CD4-positive, alpha-beta T cell treated with Interleukin-15 for 4 hours (primary cell): ENCODE measurements around the gene WFIKKN2.
"Not testable (repeated sequence)": the region's sequence is repeated elsewhere in the genome, so short reads cannot be mapped to it uniquely, and the experiment has no call there.

ENCODE experiments used
- DNase-seq: peaks from one replicate; pipeline ENCODE4 v3.0.0-alpha.2; 2020; ENCODE audit warnings: low spot score

WFIKKN2 gene, protein sequence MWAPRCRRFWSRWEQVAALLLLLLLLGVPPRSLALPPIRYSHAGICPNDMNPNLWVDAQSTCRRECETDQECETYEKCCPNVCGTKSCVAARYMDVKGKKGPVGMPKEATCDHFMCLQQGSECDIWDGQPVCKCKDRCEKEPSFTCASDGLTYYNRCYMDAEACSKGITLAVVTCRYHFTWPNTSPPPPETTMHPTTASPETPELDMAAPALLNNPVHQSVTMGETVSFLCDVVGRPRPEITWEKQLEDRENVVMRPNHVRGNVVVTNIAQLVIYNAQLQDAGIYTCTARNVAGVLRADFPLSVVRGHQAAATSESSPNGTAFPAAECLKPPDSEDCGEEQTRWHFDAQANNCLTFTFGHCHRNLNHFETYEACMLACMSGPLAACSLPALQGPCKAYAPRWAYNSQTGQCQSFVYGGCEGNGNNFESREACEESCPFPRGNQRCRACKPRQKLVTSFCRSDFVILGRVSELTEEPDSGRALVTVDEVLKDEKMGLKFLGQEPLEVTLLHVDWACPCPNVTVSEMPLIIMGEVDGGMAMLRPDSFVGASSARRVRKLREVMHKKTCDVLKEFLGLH

DNA sequence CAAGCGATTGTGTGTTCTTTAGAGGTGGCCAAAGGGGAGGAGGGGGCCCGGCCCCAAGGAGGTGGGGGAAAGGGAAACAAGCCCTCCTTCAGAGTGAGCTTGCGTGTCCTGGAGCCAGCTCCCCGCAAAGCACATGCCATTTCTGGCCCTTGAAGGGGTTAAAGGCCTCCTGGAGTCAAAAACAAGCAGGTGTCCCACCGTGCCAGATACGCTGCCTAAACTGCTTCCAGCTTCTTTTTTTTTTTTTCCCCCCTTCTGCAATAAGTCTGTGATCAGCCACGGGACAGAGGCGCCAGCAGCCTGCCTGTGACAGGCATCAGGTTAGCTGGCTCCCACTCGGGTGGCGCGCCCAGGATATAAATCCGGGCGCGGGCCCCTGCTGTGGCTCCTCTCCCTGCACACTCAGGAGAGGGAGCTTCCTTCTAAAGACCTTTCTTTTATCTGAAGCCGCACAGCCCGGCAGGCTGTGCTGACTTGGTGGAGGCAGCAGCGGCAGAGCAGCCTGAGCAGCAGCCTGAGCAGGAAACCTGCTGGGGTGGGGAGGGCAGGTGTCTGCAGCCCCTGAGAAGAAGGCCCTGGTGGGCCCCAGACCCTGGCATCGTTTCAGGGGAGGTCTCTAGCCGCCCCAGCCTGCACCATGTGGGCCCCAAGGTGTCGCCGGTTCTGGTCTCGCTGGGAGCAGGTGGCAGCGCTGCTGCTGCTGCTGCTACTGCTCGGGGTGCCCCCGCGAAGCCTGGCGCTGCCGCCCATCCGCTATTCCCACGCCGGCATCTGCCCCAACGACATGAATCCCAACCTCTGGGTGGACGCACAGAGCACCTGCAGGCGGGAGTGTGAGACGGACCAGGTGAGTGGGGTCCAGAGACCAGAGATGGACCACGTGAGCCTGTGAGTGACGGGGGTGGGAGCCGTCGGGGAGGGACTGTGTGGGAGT lies at the start of gene WFIKKN2:
WFIKKN2 (plus strand) TSS at position 286 of the 934 bp plus-strand sequence; CDS start at position 638, 352 bp downstream.
- no peak for DNase-seq

DNA sequence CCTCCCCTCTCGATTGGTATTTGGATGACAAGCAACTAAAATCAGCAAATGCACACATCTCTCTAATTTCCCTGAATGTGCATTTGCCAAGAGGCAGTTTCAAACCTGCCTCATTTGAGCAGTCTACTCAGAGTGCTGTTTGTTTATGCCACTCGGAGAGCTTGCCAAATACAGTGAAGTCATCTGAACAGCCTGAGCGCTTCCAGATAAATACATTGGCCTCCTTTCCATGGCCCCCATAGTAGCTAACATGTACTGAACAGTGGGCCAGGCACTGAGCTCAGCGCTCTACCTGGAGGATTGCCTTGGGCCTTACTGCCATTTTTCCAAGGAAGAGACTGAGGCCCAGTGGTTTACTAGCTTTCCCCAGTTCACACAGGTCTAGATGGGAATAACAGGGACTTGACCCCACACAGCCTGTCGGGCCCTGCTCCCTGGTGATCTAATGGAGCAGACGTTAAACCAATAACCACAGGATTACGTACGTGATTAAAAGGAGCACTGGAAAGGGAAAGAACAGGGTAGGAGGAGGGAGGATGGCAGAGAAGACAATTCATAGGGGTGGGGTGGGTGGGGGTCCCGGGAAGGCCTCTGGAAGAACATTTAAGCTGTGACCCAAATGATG lies 49.3 kb upstream of the WFIKKN2 start:
- no peak for DNase-seq

DNA sequence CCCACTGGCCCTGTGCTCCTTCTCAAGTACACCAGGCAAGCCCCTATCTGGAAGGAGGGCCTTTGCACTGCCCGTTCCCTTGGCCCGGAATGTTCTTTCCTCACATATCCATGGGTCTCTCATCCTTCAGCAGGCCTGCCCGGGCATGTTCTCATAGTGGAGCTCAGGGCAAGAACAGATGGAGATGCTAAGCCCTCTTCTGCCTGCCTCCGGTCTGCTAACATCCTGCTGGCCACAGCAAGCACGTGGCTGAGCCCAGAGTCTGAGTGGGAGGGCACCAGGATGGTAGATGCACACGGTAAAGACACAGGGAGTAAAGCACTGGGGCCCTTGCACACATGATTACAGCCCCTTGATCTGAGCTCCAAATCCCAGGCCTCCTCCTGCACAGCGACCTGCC lies 48.3 kb upstream of the WFIKKN2 start:
- no peak for DNase-seq

DNA sequence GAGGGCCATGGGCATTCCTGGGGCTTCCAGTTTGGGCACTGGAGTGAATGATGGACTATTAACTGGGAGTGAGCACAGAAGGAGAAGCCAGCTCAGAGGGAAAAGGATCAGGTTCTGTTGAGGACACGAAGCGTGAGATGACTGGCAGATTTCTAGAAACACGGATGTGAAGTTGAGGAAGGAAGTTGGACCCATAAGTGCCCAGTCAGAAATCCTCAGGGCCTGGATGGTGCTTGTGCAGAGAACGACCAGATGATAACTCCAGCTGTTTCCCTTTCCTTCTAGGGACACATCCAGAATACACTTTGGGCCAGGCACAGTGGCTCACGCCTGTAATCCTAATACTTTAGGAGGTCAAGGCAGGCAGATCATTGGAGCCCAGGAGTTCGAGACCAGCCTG lies 44.8 kb upstream of the WFIKKN2 start:
- no peak for DNase-seq

DNA sequence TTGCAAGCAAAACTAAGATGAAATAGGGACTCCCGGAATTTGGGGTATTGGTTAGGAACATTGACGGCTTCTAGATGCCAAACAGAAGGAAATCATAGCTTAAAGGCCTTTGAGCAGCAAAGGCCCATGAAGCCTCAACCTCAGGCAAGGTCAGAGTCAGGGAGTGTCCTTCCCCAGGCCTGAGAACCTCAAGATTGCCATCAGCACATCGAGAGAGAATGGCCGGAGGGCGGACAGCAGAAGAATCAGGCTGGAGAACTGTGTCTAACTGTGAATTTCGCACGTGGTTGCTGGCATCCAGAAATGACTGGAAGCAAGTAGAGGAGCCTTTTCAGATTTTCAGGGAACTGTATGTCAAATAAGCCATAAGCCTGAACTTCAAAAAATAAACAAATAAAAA lies 43.3 kb upstream of the WFIKKN2 start:
- DNase-seq = no peak

DNA sequence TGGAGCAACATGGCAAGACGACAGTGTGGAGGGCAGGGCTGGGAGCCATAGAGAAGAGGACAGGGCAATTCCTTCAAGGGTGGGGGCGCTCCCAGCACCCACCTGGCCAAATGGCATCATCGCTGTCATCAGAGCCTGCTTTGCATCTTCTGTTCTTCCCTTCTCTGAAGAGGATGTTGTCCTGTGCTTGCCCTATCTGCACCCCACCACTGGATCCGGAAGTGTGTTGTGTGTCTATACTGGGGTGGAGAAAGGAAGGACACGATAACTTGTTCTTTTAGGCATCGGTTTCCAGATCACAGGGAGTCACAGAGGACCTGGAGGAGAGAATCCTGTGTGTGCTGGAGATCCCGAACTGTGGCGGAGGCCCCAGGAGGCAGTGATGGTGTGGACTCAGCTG lies 42.4 kb upstream of the WFIKKN2 start:
- DNase-seq = no peak

DNA sequence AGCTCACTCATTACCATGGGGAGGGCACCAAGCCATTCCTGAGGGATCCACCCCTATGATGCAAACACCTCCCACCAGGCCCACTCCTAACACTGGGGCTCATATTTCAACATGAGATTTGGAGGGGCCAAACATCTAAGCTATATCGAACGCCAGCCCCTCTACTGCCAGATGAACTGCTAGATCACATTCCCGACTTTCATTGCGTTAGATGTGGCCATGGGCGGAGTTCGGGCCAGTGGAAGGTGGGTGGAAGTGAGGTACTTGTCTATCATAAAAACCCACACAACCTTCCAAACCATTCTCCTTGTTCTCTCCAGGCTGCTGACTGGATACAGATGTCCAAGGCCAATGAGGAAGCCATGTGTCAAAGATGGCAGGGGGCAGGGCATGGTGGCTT lies 41.0 kb upstream of the WFIKKN2 start:
- DNase-seq = no peak

DNA sequence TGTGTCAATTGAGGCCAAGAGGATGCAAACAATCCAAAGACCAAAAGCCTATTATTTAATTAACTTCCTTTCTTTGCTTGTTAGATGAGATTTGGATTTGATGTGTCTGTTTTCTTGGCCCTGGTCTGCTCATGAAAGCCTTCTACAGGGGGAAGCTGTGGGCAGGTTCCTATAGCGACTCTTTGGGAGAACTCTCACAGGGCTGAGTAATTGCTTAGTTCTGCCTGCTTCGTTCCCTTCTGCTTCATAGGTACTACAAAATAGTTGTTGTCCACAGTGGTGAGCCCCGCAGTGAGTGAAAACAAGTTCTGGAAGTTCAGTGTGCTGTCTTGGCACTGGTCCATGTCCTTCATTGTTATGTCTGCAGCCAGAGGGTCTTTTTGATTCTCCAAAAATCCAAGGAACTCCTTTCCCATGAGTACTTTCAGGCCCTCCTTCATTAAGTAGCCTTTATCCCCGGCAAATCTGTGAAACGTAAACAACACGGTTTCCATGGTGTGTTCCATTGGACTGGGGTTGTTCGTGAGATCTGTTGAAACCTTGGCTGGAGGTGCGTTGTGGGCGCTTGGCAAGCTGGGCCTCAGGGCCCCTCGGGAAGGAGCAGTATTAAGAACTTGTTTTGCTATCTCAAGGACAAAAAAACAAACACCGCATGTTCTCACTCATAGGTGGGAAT lies 38.1 kb upstream of the WFIKKN2 start:
- no peak for DNase-seq

DNA sequence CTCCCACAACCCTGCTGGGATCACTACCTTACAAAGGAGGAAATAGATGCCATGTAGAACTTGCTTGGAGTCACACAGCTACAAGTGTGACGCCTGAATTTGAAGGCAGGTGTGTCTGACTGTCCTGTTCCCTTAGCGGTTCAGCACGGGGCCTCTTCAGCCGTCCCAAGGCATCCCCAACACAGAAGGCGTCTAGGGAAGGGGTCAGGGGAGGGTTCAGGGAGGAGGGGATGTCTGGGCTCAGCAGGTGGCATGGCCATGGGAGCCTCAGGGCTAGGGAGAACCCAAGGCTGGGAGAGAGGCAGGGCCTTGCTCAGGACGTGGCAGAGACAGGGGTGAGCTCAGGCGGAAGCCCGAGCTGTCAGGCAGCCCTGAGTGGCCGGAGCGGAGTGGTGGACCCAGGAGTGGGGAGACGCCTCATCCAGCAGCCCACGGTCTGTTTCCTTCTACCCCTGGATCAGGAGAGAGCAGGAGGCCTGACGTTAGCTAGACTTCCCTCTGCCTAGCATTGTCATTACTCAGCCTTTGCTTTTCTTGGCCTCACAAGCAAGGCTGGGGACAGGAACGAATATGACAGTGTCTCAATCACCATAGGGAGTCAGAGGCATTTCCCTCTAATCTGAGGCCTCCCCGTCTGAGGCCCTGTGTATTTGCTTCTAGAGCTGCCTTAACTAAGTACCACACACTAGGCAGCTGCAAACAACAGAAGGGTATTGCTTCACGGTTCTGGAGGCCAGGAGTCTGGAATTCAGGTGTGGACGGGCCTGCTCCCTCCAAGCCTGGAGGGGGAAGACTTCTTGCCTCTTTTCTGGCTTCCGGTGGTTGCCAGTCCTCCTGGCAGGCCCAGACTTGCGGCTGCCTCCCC lies 36.7 kb upstream of the WFIKKN2 start:
- DNase-seq = no peak

DNA sequence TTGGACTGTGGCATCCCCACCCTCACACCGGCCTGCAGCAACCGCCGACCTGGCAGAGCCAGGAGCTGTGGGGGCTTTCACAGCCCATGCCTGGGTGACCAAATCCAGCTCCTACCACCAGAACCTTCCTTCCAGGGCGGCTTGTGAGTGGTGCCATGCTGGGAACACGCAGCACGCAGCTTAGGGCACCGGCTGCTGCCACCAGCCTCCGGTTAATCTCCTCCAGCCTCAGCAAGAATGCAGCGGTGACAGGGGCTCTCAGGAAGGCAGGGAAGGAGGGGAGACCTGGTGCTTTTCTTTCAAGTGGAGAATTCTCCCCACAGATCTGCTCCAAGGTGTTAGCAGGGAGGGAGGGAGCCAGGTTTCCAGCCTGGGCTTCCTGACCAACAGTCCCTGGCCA lies 35.8 kb upstream of the WFIKKN2 start:
- no peak for DNase-seq

DNA sequence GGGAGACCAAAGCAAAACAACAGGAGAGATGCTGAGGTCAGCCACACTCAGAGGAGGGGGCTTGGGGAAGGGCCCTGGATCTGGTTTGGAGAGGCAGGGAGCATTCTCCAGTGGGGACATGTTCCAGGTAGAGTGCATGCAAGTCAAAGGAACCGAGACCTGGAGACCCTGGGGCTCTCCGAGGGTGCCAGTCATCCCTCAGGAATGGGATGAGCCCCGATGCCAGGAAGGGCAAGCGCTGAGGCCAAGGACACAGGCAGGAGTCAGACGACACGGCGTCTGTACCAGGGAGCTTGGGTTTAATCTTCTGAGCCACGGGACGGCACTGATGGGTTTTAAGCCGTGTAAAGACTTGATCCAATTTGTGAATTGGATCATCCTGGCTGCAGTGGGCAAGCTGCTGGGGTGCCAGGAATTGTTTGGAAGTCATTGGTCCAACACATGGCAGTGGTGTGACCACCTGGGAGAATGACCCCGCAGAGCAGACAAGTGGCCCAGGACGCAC lies 35.1 kb upstream of the WFIKKN2 start:
- DNase-seq = no peak

DNA sequence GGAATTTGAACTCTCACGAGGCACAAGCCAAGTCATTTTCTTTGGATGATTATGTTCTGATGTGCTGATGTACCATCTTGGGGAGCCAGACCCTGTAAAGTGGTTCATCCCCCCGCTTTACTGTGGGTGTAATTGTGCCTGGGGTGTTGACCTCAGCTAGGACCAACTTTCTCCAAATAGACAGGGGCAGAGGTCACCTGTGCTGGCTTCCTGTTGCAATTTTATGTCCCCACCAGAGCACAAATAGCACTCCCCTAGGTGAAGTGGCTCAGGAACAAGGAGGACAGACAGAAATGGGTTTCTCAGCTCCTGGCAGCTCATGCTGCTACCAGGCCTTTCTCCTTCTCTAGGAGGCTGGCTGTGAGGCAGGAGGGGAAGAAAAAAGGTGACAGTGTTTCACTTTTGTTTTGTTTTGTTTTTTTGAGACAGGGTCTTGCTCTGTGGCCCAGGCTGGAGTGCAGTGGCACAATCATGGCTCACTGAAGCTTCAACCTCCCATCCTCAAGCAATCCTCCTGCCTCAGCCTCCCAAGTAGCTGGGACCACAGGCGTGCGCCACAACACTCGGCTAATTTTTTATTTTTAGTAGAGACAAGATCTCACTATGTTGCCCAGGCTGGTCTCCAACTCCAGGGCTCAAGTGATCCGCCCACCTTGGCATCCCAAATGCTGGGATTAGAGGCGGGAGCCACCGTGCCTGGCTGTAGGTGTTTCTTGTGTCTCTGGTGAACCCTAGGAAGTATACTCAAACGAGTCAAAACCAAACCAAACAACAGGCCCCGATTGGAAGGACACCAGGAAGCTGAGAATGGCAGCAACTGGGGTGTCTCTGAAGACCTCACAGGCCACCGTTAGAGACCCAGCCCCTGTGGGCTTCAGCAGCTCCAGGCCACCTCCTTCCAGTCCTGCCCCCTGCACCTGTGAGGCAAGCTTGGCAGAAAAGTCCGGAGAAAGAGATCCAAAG lies 32.5 kb upstream of the WFIKKN2 start:
- no peak for DNase-seq

DNA sequence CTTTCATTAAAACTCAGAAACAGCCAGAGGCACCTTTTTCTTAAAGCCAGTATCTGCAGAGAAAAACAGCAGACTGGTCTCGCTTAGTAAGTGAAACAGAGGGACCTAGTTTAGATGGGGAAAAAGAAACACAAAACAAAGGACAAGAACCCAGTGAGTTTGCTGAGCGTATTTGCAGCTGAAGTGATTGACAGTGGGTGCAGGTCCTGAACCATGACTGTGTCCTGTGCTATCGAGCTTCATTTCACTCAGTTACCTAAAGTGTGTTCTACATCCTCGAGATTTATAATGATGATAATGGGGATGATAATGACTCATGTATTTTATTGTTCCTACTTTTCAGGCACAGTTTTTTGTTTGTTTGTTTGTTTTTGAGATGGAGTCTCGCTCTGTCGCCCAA lies 31.7 kb upstream of the WFIKKN2 start:
- no peak for DNase-seq

DNA sequence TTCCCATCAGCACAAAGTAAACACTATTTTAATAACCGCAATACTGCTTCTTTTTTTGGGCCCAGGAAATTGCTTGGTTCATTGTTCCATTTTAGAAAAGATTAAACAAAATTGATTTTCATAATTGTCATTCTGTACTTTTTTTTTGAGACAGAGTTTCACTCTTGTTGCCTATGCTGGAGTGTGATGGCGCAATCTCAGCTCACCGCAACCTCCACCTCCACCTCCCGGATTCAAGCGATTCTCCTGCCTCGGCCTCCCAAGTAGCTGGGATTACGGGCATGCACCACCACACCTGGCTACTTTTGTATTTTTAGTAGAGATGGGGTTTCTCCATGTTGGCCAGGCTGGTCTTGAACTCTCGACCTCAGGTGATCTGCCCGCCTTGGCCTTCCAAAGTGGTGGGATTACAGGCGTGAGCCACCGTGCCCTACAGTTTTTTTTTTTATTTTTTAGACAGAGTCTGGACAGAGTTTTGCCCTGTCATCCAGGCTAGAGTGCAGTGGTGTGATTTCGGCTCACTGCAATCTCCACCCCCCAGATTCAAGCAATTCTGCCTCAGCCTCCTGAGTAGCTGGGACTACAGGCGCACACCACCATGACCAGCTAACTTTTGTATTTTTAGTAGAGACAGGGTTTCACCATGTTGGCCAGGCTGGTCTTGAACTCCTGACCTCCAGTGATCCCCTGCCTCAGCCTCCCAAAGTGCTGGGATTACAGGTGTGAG lies 30.5 kb upstream of the WFIKKN2 start:
- DNase-seq = not testable (repeated sequence)

DNA sequence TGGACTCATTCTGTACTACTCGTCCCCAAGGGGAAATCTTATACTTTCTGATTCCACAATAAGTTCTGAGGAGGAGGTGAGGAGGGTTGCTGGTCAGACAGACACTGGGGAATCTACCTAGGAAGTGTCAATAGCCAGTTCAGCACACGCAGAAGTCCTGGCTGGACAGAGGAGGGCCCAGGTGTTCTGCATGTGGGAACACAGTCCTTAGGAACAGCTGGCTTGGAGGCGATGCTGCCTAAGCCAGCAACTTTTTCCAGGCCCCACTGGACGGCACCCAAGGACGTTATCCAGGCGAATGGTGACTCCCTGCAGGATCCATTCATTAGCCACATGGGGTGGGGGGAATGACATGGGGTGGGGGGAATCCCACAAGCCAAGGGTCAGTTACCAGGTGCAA lies 29.9 kb upstream of the WFIKKN2 start:
- DNase-seq = no peak

DNA sequence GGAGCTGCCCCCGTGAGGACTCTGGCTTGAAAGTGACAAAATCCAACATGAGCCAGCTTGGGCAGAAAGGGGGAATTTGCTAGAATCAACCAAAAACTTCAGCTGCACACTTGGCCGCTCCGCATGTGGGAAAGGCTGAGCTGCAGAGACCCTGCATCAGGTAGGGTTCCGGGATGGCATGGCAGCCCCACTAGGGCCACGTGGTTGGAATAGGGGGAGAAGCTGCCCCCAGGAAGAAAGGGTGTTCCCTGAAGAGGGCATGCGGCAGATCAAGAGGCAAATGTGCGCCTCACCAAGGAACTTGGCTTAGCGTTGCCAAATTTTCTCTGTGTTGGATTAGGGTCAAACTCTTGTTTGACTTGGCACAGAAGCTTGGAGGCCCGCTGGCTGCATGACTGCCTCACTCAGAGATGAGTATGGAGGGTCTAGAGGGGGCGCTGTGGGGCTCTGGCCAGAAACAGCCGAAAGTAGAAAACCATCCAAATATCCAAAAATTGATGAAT lies 29.2 kb upstream of the WFIKKN2 start:
- DNase-seq = no peak

DNA sequence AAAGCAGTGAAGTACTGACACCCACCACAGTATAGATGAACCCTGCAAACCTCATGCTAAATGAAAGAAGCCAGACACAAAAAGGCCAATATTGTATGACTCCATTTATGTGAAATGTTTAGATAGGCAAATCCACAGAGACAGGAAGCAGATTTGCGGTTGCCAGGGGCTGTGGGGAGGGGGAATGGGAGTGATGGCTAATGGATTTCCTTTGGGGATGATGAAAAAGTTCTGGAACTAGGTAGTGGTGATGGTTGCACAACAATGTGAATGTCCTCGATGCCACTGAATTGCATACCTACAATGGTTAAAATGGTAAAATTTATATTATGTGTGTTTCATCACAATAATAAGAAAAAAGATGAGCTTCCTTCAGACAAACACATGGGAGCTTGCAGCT lies 28.4 kb upstream of the WFIKKN2 start:
- DNase-seq = no peak

DNA sequence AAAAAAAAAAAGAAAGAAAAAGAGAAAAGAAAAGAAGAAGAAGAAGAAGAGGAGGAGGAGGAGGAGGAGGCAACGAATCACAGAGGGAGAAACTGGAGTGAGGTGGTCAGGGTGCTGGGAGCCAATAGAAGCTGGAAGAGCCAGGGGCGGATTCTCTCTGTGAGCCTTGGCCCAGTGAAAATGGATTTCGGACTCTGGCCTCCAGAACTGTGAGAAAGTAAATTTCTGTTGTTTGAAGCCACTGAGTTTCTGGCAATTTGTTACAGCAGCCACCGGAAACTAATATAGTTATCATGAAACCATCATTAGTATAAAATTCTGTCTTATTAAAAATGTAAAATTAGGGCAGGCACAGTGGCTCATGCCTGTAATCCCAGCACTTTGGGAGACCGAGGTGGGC lies 27.7 kb upstream of the WFIKKN2 start:
- no peak for DNase-seq
